Gastroesophageal sphincter (tissue), 3 donors: ENCODE data around the gene GRK1.
"Not testable (repeated sequence)": the region's sequence is repeated elsewhere in the genome, so short reads cannot be mapped to it uniquely, and the experiment has no call there.

Source experiments
- EP300 ChIP-seq: sonication (generic); formaldehyde crosslinking; IDR thresholded peaks from one replicate; pipeline ENCODE4 v1.6.1; 2017; ENCODE audit warnings: antibody characterized with exemption, mild to moderate bottlenecking
- POLR2AphosphoS5 ChIP-seq: sonication (generic); formaldehyde crosslinking; IDR thresholded peaks from one replicate; pipeline ENCODE4 v1.6.1; 2017; ENCODE audit warnings: antibody characterized with exemption
- TF ChIP-seq, protein P1 (sequence below), 4 experiments: fragments of 200-600 bp in 2 of 4; fragments of 450-650 bp in 2 of 4; sonication (generic) in 1 of 4; IDR thresholded peaks; one replicate each; pipeline ENCODE4 v1.5.1; 2017 to 2019; ENCODE audit warnings: antibody characterized with exemption in 4 of 4, mild to moderate bottlenecking in 2 of 4, moderate library complexity in 2 of 4

GRCh38 chr13:113621498-113621897, 45.5 kb upstream of the GRK1 start:
- TF ChIP-seq, protein P1, sequence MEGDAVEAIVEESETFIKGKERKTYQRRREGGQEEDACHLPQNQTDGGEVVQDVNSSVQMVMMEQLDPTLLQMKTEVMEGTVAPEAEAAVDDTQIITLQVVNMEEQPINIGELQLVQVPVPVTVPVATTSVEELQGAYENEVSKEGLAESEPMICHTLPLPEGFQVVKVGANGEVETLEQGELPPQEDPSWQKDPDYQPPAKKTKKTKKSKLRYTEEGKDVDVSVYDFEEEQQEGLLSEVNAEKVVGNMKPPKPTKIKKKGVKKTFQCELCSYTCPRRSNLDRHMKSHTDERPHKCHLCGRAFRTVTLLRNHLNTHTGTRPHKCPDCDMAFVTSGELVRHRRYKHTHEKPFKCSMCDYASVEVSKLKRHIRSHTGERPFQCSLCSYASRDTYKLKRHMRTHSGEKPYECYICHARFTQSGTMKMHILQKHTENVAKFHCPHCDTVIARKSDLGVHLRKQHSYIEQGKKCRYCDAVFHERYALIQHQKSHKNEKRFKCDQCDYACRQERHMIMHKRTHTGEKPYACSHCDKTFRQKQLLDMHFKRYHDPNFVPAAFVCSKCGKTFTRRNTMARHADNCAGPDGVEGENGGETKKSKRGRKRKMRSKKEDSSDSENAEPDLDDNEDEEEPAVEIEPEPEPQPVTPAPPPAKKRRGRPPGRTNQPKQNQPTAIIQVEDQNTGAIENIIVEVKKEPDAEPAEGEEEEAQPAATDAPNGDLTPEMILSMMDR (IDR thresholded peaks at IDR 0.05): peak in 3 of 4 experiments; percentile 51 to 63 (median 53)
- TF ChIP-seq POLR2AphosphoS5, EP300: not testable (repeated sequence)
